ENCODE data around the gene GNB1.
"Not testable (repeated sequence)": the region's sequence is repeated elsewhere in the genome, so short reads cannot be mapped to it uniquely, and the experiment has no call there.

Gene GNB1

GRCh38 chr1:1746566-1746909, 144.3 kb downstream of the GNB1 start:
- DNase-seq (ENCODE audit: low read depth, low spot score) = not testable (repeated sequence)

- peak; percentile 23 for DNase-seq (ENCODE audit: low read depth, low spot score)
Measured at GRCh38 chr1:1745651-1746565, 145.0 kb downstream of the GNB1 start.

- DNase-seq (ENCODE audit: low read depth, low spot score) = not testable (repeated sequence)
Measured at GRCh38 chr1:1742529-1742928, 148.4 kb downstream of the GNB1 start.

- peak; percentile 72 for DNase-seq (ENCODE audit: low read depth, low spot score)
Measured at GRCh38 chr1:1741013-1741412, 149.9 kb downstream of the GNB1 start.

GRCh38 chr1:1738799-1739337, 152.0 kb downstream of the GNB1 start:
- DNase-seq (ENCODE audit: low read depth, low spot score) = not testable (repeated sequence)

- DNase-seq (ENCODE audit: low read depth, low spot score) = not testable (repeated sequence)
Measured at GRCh38 chr1:1737675-1738590, 153.0 kb downstream of the GNB1 start.

Measured in smooth muscle cell of the brain vasculature (primary cell).